Measurements from ENCODE around the gene CNOT11.

GRCh38 chr2:101249826-101250225 lies 2.9 kb upstream of the CNOT11 start:
- no peak for TF ChIP-seq EZH2 (IDR thresholded peaks at IDR 0.05; ENCODE audit: borderline replicate concordance, insufficient read depth, low read depth, low read length, poor library complexity, severe bottlenecking)
- TF ChIP-seq, protein P1, sequence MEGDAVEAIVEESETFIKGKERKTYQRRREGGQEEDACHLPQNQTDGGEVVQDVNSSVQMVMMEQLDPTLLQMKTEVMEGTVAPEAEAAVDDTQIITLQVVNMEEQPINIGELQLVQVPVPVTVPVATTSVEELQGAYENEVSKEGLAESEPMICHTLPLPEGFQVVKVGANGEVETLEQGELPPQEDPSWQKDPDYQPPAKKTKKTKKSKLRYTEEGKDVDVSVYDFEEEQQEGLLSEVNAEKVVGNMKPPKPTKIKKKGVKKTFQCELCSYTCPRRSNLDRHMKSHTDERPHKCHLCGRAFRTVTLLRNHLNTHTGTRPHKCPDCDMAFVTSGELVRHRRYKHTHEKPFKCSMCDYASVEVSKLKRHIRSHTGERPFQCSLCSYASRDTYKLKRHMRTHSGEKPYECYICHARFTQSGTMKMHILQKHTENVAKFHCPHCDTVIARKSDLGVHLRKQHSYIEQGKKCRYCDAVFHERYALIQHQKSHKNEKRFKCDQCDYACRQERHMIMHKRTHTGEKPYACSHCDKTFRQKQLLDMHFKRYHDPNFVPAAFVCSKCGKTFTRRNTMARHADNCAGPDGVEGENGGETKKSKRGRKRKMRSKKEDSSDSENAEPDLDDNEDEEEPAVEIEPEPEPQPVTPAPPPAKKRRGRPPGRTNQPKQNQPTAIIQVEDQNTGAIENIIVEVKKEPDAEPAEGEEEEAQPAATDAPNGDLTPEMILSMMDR (IDR thresholded peaks at IDR 0.05): no peak
